Calu3 (cell line): Measurements from ENCODE around the gene SLC7A6. TPM values are rescaled to one million over a fixed set of nuclear protein-coding genes. Genes with fewer than 3 reads are reported as not detected.

Experiments used
- BruUV-seq: library from RNA; stranded (reverse); fragments of 400-500 nt; replicated peaks from 2 replicates; lab custom pipeline; 2021; lab: Mats Ljungman, UMichigan
- CTCF ChIA-PET: fragments of 300-600 bp; sonication (Branson Sonifier 250); formaldehyde crosslinking; loops from one replicate; lab custom pipeline; 2022; ENCODE audit warnings: antibody characterized with exemption; lab: Charles Lee
- DNase-seq: peaks from one replicate; pipeline ENCODE4 v3.0.0; 2022
- H3K27ac Mint-ChIP-seq: one replicate; pipeline ENCODE4 v1.8.0; 2022; ENCODE audit warnings: mixed read lengths; ENCODE audit not compliant: unreplicated experiment
- H3K27me3 Mint-ChIP-seq: one replicate; pipeline ENCODE4 v1.8.0; 2022; ENCODE audit warnings: mixed read lengths; ENCODE audit not compliant: unreplicated experiment
- H3K36me3 Mint-ChIP-seq: one replicate; pipeline ENCODE4 v1.8.0; 2022; ENCODE audit warnings: mild to moderate bottlenecking, moderate library complexity, mixed read lengths; ENCODE audit not compliant: insufficient read depth, unreplicated experiment
- H3K4me1 Mint-ChIP-seq: one replicate; pipeline ENCODE4 v1.8.0; 2022; ENCODE audit warnings: mild to moderate bottlenecking, low read depth, mixed read lengths; ENCODE audit not compliant: unreplicated experiment
- H3K4me3 Mint-ChIP-seq: one replicate; pipeline ENCODE4 v1.8.0; 2022; ENCODE audit warnings: mild to moderate bottlenecking, low read depth, moderate library complexity, mixed read lengths; ENCODE audit not compliant: unreplicated experiment
- H3K9me3 Mint-ChIP-seq: one replicate; pipeline ENCODE4 v1.8.0; 2022; ENCODE audit warnings: low read depth, mixed read lengths; ENCODE audit not compliant: unreplicated experiment
- CTCF ChIP-seq: fragments of 200-600 bp; IDR thresholded peaks from one replicate; pipeline ENCODE4 v1.8.0; 2022; ENCODE audit warnings: antibody characterized with exemption; ENCODE audit not compliant: unreplicated experiment
- intact Hi-C: fragments of 100-400 bp; cut with micrococcal nuclease; formaldehyde crosslinking; loops from one replicate; pipeline ENCODE4 v1.10.0; 2022; ENCODE audit not compliant: unreplicated experiment
- total RNA-seq: library from RNA; stranded (reverse); gene quantifications from 2 replicates; pipeline ENCODE4 v1.2.3, GENCODE V29; 2022

SLC7A6 gene
- total RNA-seq, 1 experiment from 2014 or later = 45.4 TPM

- Mint-ChIP-seq H3K27me3 (no peaks in the 10 kb centered on the region), H3K4me3 (no peak overlapping the region), H3K9me3 (no peaks in the 10 kb centered on the region), H3K27ac (no peak overlapping the region), H3K36me3 (peaks cover 9% of the 10 kb centered on the region), H3K4me1 (peaks cover 24% of the 10 kb centered on the region)
- CTCF ChIA-PET = interaction anchor here (0.9 kb wide), 1 partner anchor 21 kb away, joined by 4 read pairs; no protein-coding TSS in a partner anchor
- DNase-seq = no peak
- TF ChIP-seq CTCF = no peak
- intact Hi-C loops = no loop called here
- no TSS peak for BruUV-seq
Observed at GRCh38 chr16:68270353-68270752, 6.0 kb downstream of the SLC7A6 start.

GRCh38 chr16:68272507-68273209, 8.3 kb downstream of the SLC7A6 start:
- Mint-ChIP-seq H3K27me3 (no peaks in the 10 kb centered on the region), H3K27ac (no peak overlapping the region), H3K4me3 (no peak overlapping the region), H3K4me1 (peaks cover 14% of the 10 kb centered on the region), H3K36me3 (peaks cover 3% of the 10 kb centered on the region), H3K9me3 (no peaks in the 10 kb centered on the region)
- TF ChIP-seq CTCF = no peak
- CTCF ChIA-PET = no interaction called here
- no peak for DNase-seq
- intact Hi-C loops = no loop called here
- BruUV-seq = no TSS peak

GRCh38 chr16:68273459-68273858, 9.1 kb downstream of the SLC7A6 start:
- peaks cover 7% of the 10 kb centered on the region for H3K4me1 Mint-ChIP-seq
- intact Hi-C loops = no loop called here
- no peaks in the 10 kb centered on the region for H3K9me3 Mint-ChIP-seq
- no TSS peak for BruUV-seq
- no peak overlapping the region for H3K27ac Mint-ChIP-seq
- H3K27me3 Mint-ChIP-seq = no peaks in the 10 kb centered on the region
- CTCF ChIA-PET = no interaction called here
- H3K36me3 Mint-ChIP-seq = peaks cover 3% of the 10 kb centered on the region
- no peak overlapping the region for H3K4me3 Mint-ChIP-seq
- TF ChIP-seq CTCF = no peak
- DNase-seq = no peak

- Mint-ChIP-seq H3K27me3 (no peaks in the 10 kb centered on the region), H3K4me3 (no peak overlapping the region), H3K9me3 (no peaks in the 10 kb centered on the region), H3K36me3 (peaks cover 3% of the 10 kb centered on the region), H3K27ac (no peak overlapping the region), H3K4me1 (peaks cover 7% of the 10 kb centered on the region)
- CTCF ChIA-PET = no interaction called here
- no peak for TF ChIP-seq CTCF
- BruUV-seq = no TSS peak
- no peak for DNase-seq
- intact Hi-C loops = no loop called here
Observed at GRCh38 chr16:68273896-68274295, 9.6 kb downstream of the SLC7A6 start.
